ENCODE data around the gene GSDME.

The GSDME gene

DNA sequence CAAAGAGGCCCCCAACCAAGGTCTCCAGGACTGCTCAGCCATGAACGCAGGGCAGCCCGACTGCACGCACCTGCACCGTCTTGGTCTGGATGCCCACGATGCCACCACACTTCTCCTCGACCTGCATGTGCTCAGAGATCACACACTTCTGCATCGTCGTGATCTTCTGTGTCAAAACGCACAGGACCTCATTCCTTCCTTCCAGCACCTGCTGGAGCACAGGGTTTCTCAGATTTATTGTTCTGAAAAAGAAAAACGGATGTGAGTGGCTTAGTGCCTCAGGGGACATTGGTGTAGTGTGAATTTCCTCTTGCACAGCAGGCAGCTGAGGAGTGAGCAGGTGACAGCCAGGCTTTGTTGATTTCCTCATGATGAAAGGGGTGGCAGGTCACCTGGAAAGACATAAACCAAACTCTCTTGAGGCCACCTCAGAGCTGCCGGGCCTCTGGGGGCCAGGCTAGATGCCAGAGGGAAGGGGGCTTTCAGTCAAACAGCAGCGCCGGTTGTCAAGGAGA is 38.2 kb downstream of the GSDME start:
- H3K4me3 ChIP-seq (ENCODE audit: low read length), result no peak overlapping the region
- H3K4me2 ChIP-seq (ENCODE audit: low read depth, low read length), result 0 out of 2 replicates have a peak overlapping the region, but pooled peaks have one; percentile 4
- H3K79me2 ChIP-seq (ENCODE audit: low read length), result no peaks in the 10 kb centered on the region
- H3K27ac ChIP-seq (ENCODE audit: low read length), result peak overlapping the region; percentile 6; the same call in 1 of the 2 replicates
- H3K9me2 ChIP-seq (replicated peaks; ENCODE audit: insufficient read depth, low read length), result no peaks in the 10 kb centered on the region
- H3K4me1 ChIP-seq (ENCODE audit: low read length), result peaks cover 55% of the 10 kb centered on the region
- no peaks in the 10 kb centered on the region for H3K36me3 ChIP-seq (replicated peaks; ENCODE audit: insufficient read depth, low read length)
- peak; percentile 84 for DNase-seq
- peaks cover 28% of the 10 kb centered on the region for H3F3A ChIP-seq (ENCODE audit: insufficient read depth, low read length)
- no peak overlapping the region for H3K9ac ChIP-seq (ENCODE audit: low read length)
- no peak for TF ChIP-seq EZH2phosphoT487 (IDR thresholded peaks at IDR 0.05; ENCODE audit: low read length)
- no peak for TF ChIP-seq CTCF (IDR thresholded peaks at IDR 0.05; ENCODE audit: low read length)
- no peak for TF ChIP-seq EZH2 (optimal IDR thresholded peaks at IDR 0.05; ENCODE audit: low read depth, low read length)
- H4K20me1 ChIP-seq (ENCODE audit: insufficient read depth, low read length), result no peaks in the 10 kb centered on the region
- no peaks in the 10 kb centered on the region for H3K27me3 ChIP-seq (replicated peaks; ENCODE audit: insufficient read depth, low read length)
- no peak overlapping the region for H2AFZ ChIP-seq (ENCODE audit: low read length)
- H3K9me3 ChIP-seq (replicated peaks; ENCODE audit: insufficient read depth, low read length), result no peaks in the 10 kb centered on the region

- no peak overlapping the region for H3K27ac ChIP-seq (ENCODE audit: low read length)
- H3K36me3 ChIP-seq (replicated peaks; ENCODE audit: insufficient read depth, low read length), result no peaks in the 10 kb centered on the region
- 0 out of 2 replicates have a peak overlapping the region, but pooled peaks have one; percentile 4 for H3K4me2 ChIP-seq (ENCODE audit: low read depth, low read length)
These were observed 38.8 kb downstream of the GSDME start for GRCh38 chr7:24718431-24718831.

GRCh38 chr7:24717694-24718320 is 39.5 kb downstream of the GSDME start:
- H3K9me3 ChIP-seq (replicated peaks; ENCODE audit: insufficient read depth, low read length), result no peaks in the 10 kb centered on the region
- H4K20me1 ChIP-seq (ENCODE audit: insufficient read depth, low read length), result no peaks in the 10 kb centered on the region
- H3K4me1 ChIP-seq (ENCODE audit: low read length), result peaks cover 58% of the 10 kb centered on the region
- H3K79me2 ChIP-seq (ENCODE audit: low read length), result no peaks in the 10 kb centered on the region
- no peak overlapping the region for H3K27ac ChIP-seq (ENCODE audit: low read length)
- TF ChIP-seq EZH2phosphoT487 (IDR thresholded peaks at IDR 0.05; ENCODE audit: low read length) (no peak), CTCF (IDR thresholded peaks at IDR 0.05; ENCODE audit: low read length) (no peak), EZH2 (optimal IDR thresholded peaks at IDR 0.05; ENCODE audit: low read depth, low read length) (no peak)
- H3K27me3 ChIP-seq (replicated peaks; ENCODE audit: insufficient read depth, low read length), result no peaks in the 10 kb centered on the region
- no peaks in the 10 kb centered on the region for H3K36me3 ChIP-seq (replicated peaks; ENCODE audit: insufficient read depth, low read length)
- no peak overlapping the region for H2AFZ ChIP-seq (ENCODE audit: low read length)
- no peaks in the 10 kb centered on the region for H3K9me2 ChIP-seq (replicated peaks; ENCODE audit: insufficient read depth, low read length)
- H3F3A ChIP-seq (ENCODE audit: insufficient read depth, low read length), result peaks cover 28% of the 10 kb centered on the region
- no peak for DNase-seq
- no peak overlapping the region for H3K4me3 ChIP-seq (ENCODE audit: low read length)
- no peak overlapping the region for H3K4me2 ChIP-seq (ENCODE audit: low read depth, low read length)
- no peak overlapping the region for H3K9ac ChIP-seq (ENCODE audit: low read length)

More at GRCh38 chr7:24718431-24718831, 38.8 kb downstream of the GSDME start:
- Histone ChIP-seq H2AFZ (ENCODE audit: low read length) (no peak overlapping the region), H3K27me3 (replicated peaks; ENCODE audit: insufficient read depth, low read length) (no peaks in the 10 kb centered on the region), H3K4me1 (ENCODE audit: low read length) (peaks cover 58% of the 10 kb centered on the region), H3K79me2 (ENCODE audit: low read length) (no peaks in the 10 kb centered on the region), H3K9ac (ENCODE audit: low read length) (no peak overlapping the region), H3K9me3 (replicated peaks; ENCODE audit: insufficient read depth, low read length) (no peaks in the 10 kb centered on the region), H3K9me2 (replicated peaks; ENCODE audit: insufficient read depth, low read length) (no peaks in the 10 kb centered on the region), H3F3A (ENCODE audit: insufficient read depth, low read length) (peaks cover 28% of the 10 kb centered on the region), H4K20me1 (ENCODE audit: insufficient read depth, low read length) (no peaks in the 10 kb centered on the region), H3K4me3 (ENCODE audit: low read length) (no peak overlapping the region)
- no peak for TF ChIP-seq CTCF (IDR thresholded peaks at IDR 0.05; ENCODE audit: low read length)
- no peak for TF ChIP-seq EZH2phosphoT487 (IDR thresholded peaks at IDR 0.05; ENCODE audit: low read length)
- no peak for TF ChIP-seq EZH2 (optimal IDR thresholded peaks at IDR 0.05; ENCODE audit: low read depth, low read length)
- DNase-seq, result no peak

All from MM.1S (cell line).